A172 (cell line): Measurements from ENCODE around the gene PTGER4. TPM values are rescaled to one million over a fixed set of nuclear protein-coding genes. Genes with fewer than 3 reads are reported as not detected.
A peak's percentile ranks its signal among the peaks of the same experiment; 100 is the strongest.

Experiments used
- DNase-seq: peaks from one replicate; pipeline ENCODE4 v3.0.0-alpha.2; 2015; ENCODE audit warnings: low spot score
- total RNA-seq: library from RNA; depleted of rRNA; stranded (reverse); fragments of >200 nt; shearing (Covaris generic); gene quantifications from 2 replicates; pipeline ENCODE4 v1.2.3, GENCODE V29; 2014

The PTGER4 gene
- total RNA-seq, 1 experiment from 2014 or later: 4.0 TPM

GRCh38 chr5:40669606-40670390 is 9.9 kb upstream of the PTGER4 start:
- DNase-seq: no peak

- no peak for DNase-seq
Measured at GRCh38 chr5:40672425-40672824, 7.3 kb upstream of the PTGER4 start.

- DNase-seq: no peak
Measured at GRCh38 chr5:40674661-40675235, 5.0 kb upstream of the PTGER4 start.

- no peak for DNase-seq
Measured at GRCh38 chr5:40675396-40676133, 4.2 kb upstream of the PTGER4 start.

- DNase-seq: peak; percentile 91
Measured at GRCh38 chr5:40676613-40677343, 2.9 kb upstream of the PTGER4 start.

- no peak for DNase-seq
Measured at GRCh38 chr5:40677456-40677855, 2.3 kb upstream of the PTGER4 start.

GRCh38 chr5:40678026-40678425 is 1.7 kb upstream of the PTGER4 start:
- peak; percentile 41 for DNase-seq

- peak; percentile 29 for DNase-seq
Measured at GRCh38 chr5:40678460-40679147, 1.1 kb upstream of the PTGER4 start.

GRCh38 chr5:40679148-40679912 is 385 bp upstream of the PTGER4 start:
- peak; percentile 95 for DNase-seq

- no peak for DNase-seq
Measured at GRCh38 chr5:40680741-40681362, 1.1 kb downstream of the PTGER4 start.

GRCh38 chr5:40681363-40682153 is 1.8 kb downstream of the PTGER4 start:
- no peak for DNase-seq

GRCh38 chr5:40682154-40683017 is 2.7 kb downstream of the PTGER4 start:
- DNase-seq: no peak

GRCh38 chr5:40683305-40683704 is 3.6 kb downstream of the PTGER4 start:
- no peak for DNase-seq

- no peak for DNase-seq
Measured at GRCh38 chr5:40685193-40685592, 5.5 kb downstream of the PTGER4 start.

GRCh38 chr5:40685976-40686486 is 6.3 kb downstream of the PTGER4 start:
- DNase-seq: no peak

- no peak for DNase-seq
Measured at GRCh38 chr5:40687321-40687720, 7.6 kb downstream of the PTGER4 start.

- DNase-seq: peak; percentile 86
Measured at GRCh38 chr5:40688127-40688761, 8.5 kb downstream of the PTGER4 start.

- DNase-seq: no peak
Measured at GRCh38 chr5:40688996-40689395, 9.3 kb downstream of the PTGER4 start.
